Measurements from ENCODE around the gene TTPAL.

GRCh38 chr20:44497761-44498160 lies 22.1 kb downstream of the TTPAL start:
- TF ChIP-seq POLR2A (IDR thresholded peaks at IDR 0.05; ENCODE audit: low read length) (no peak), GATA1 (IDR thresholded peaks at IDR 0.05; ENCODE audit: low read depth, low read length) (no peak)

All from erythroblast (primary cell).